ENCODE data around the gene CDK2.
A peak's percentile ranks its signal among the peaks of the same experiment; 100 is the strongest.

- TF ChIP-seq CTCF (IDR thresholded peaks at IDR 0.05) (no peak), POLR2AphosphoS5 (IDR thresholded peaks at IDR 0.05) (peak in 2 of 3 donors; percentile 2 to 36), POLR2A (IDR thresholded peaks at IDR 0.05) (no peak)
These were observed 34.7 kb upstream of the CDK2 start for GRCh38 chr12:55931780-55932550.

Measured in stomach (tissue), 4 donors.